ENCODE measurements around the gene CEACAM6. TPM values are rescaled to one million over a fixed set of nuclear protein-coding genes. Genes with fewer than 3 reads are reported as not detected.
A peak's percentile ranks its signal among the peaks of the same experiment; 100 is the strongest.

The CEACAM6 gene
- total and polyA plus RNA-seq, 2 of the 13 experiments (the other 11 are each of a cell fraction or from before 2014, with no cell fraction given), result not detected

DNA sequence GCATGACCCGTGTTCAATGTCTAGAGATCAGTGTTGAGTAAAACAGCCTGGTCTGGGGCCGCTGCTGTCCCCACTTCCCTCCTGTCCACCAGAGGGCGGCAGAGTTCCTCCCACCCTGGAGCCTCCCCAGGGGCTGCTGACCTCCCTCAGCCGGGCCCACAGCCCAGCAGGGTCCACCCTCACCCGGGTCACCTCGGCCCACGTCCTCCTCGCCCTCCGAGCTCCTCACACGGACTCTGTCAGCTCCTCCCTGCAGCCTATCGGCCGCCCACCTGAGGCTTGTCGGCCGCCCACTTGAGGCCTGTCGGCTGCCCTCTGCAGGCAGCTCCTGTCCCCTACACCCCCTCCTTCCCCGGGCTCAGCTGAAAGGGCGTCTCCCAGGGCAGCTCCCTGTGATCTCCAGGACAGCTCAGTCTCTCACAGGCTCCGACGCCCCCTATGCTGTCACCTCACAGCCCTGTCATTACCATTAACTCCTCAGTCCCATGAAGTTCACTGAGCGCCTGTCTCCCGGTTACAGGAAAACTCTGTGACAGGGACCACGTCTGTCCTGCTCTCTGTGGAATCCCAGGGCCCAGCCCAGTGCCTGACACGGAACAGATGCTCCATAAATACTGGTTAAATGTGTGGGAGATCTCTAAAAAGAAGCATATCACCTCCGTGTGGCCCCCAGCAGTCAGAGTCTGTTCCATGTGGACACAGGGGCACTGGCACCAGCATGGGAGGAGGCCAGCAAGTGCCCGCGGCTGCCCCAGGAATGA, 48.4 kb upstream of the CEACAM6 start (continued):
- TF ChIP-seq ZNF33B (CRISPR knock-in tag; IDR thresholded peaks at IDR 0.05) (0 out of 2 replicates have a peak, but pooled peaks have one; percentile 25), HMGXB4 (CRISPR knock-in tag; IDR thresholded peaks at IDR 0.05; ENCODE audit: borderline replicate concordance in 1 of 2, low read depth in 1 of 2) (peak; percentile 70 to 90), ISX (CRISPR knock-in tag; conservative IDR thresholded peaks at IDR 0.05) (no peak), MTF2 (CRISPR knock-in tag; IDR thresholded peaks at IDR 0.05; ENCODE audit: borderline replicate concordance) (0 out of 2 replicates have a peak, but pooled peaks have one; percentile 43), GABPB1 (CRISPR knock-in tag; IDR thresholded peaks at IDR 0.05) (peak; percentile 63; the same call in 1 of the 2 replicates), ATAD3A (CRISPR knock-in tag; IDR thresholded peaks at IDR 0.05) (no peak), HDAC6 (IDR thresholded peaks at IDR 0.05; ENCODE audit: low read depth, low read length) (no peak), SP5 (CRISPR knock-in tag; IDR thresholded peaks at IDR 0.05; ENCODE audit: borderline replicate concordance, low read depth) (0 out of 2 replicates have a peak, but pooled peaks have one; percentile 9), ZFX (CRISPR knock-in tag; IDR thresholded peaks at IDR 0.05; ENCODE audit: low read depth) (peak; percentile 32; the same call in 1 of the 2 replicates), FOXC1 (CRISPR knock-in tag; IDR thresholded peaks at IDR 0.05; ENCODE audit: borderline replicate concordance) (no peak), ZNF772 (CRISPR knock-in tag; IDR thresholded peaks at IDR 0.05) (no peak), ZNF607 (CRISPR knock-in tag; IDR thresholded peaks at IDR 0.05; ENCODE audit: borderline replicate concordance) (no peak)
- TF ChIP-seq, protein P1, sequence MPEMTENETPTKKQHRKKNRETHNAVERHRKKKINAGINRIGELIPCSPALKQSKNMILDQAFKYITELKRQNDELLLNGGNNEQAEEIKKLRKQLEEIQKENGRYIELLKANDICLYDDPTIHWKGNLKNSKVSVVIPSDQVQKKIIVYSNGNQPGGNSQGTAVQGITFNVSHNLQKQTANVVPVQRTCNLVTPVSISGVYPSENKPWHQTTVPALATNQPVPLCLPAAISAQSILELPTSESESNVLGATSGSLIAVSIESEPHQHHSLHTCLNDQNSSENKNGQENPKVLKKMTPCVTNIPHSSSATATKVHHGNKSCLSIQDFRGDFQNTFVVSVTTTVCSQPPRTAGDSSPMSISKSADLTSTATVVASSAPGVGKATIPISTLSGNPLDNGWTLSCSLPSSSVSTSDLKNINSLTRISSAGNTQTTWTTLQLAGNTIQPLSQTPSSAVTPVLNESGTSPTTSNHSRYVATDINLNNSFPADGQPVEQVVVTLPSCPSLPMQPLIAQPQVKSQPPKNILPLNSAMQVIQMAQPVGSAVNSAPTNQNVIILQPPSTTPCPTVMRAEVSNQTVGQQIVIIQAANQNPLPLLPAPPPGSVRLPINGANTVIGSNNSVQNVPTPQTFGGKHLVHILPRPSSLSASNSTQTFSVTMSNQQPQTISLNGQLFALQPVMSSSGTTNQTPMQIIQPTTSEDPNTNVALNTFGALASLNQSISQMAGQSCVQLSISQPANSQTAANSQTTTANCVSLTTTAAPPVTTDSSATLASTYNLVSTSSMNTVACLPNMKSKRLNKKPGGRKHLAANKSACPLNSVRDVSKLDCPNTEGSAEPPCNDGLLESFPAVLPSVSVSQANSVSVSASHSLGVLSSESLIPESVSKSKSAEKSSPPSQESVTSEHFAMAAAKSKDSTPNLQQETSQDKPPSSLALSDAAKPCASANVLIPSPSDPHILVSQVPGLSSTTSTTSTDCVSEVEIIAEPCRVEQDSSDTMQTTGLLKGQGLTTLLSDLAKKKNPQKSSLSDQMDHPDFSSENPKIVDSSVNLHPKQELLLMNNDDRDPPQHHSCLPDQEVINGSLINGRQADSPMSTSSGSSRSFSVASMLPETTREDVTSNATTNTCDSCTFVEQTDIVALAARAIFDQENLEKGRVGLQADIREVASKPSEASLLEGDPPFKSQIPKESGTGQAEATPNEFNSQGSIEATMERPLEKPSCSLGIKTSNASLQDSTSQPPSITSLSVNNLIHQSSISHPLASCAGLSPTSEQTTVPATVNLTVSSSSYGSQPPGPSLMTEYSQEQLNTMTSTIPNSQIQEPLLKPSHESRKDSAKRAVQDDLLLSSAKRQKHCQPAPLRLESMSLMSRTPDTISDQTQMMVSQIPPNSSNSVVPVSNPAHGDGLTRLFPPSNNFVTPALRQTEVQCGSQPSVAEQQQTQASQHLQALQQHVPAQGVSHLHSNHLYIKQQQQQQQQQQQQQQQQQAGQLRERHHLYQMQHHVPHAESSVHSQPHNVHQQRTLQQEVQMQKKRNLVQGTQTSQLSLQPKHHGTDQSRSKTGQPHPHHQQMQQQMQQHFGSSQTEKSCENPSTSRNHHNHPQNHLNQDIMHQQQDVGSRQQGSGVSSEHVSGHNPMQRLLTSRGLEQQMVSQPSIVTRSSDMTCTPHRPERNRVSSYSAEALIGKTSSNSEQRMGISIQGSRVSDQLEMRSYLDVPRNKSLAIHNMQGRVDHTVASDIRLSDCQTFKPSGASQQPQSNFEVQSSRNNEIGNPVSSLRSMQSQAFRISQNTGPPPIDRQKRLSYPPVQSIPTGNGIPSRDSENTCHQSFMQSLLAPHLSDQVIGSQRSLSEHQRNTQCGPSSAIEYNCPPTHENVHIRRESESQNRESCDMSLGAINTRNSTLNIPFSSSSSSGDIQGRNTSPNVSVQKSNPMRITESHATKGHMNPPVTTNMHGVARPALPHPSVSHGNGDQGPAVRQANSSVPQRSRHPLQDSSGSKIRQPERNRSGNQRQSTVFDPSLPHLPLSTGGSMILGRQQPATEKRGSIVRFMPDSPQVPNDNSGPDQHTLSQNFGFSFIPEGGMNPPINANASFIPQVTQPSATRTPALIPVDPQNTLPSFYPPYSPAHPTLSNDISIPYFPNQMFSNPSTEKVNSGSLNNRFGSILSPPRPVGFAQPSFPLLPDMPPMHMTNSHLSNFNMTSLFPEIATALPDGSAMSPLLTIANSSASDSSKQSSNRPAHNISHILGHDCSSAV (CRISPR knock-in tag; IDR thresholded peaks at IDR 0.05; ENCODE audit: borderline replicate concordance), result no peak
- TF ChIP-seq, protein P2, sequence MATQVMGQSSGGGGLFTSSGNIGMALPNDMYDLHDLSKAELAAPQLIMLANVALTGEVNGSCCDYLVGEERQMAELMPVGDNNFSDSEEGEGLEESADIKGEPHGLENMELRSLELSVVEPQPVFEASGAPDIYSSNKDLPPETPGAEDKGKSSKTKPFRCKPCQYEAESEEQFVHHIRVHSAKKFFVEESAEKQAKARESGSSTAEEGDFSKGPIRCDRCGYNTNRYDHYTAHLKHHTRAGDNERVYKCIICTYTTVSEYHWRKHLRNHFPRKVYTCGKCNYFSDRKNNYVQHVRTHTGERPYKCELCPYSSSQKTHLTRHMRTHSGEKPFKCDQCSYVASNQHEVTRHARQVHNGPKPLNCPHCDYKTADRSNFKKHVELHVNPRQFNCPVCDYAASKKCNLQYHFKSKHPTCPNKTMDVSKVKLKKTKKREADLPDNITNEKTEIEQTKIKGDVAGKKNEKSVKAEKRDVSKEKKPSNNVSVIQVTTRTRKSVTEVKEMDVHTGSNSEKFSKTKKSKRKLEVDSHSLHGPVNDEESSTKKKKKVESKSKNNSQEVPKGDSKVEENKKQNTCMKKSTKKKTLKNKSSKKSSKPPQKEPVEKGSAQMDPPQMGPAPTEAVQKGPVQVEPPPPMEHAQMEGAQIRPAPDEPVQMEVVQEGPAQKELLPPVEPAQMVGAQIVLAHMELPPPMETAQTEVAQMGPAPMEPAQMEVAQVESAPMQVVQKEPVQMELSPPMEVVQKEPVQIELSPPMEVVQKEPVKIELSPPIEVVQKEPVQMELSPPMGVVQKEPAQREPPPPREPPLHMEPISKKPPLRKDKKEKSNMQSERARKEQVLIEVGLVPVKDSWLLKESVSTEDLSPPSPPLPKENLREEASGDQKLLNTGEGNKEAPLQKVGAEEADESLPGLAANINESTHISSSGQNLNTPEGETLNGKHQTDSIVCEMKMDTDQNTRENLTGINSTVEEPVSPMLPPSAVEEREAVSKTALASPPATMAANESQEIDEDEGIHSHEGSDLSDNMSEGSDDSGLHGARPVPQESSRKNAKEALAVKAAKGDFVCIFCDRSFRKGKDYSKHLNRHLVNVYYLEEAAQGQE (IDR thresholded peaks at IDR 0.05; ENCODE audit: borderline replicate concordance in 1 of 2, low read depth in 1 of 2, low read length in 2 of 2), result peak in 1 of 2 experiments; percentile 7
